Endothelial cell (in vitro differentiated cells): Measurements from ENCODE around the gene P2RX2. TPM values are rescaled to one million over a fixed set of nuclear protein-coding genes. Genes with fewer than 3 reads are reported as not detected.

Experiments
- DNase-seq: peaks from one replicate; pipeline ENCODE4 v3.0.0; 2021; ENCODE audit warnings: low spot score
- H3K27ac Mint-ChIP-seq: one replicate; pipeline ENCODE4 v1.8.0; 2021; ENCODE audit warnings: mixed read lengths, inconsistent platforms; ENCODE audit not compliant: unreplicated experiment
- H3K27me3 Mint-ChIP-seq: one replicate; pipeline ENCODE4 v1.8.0; 2021; ENCODE audit warnings: mild to moderate bottlenecking, moderate library complexity, mixed read lengths, inconsistent platforms; ENCODE audit not compliant: unreplicated experiment
- H3K36me3 Mint-ChIP-seq: one replicate; pipeline ENCODE4 v1.8.0; 2021; ENCODE audit warnings: mild to moderate bottlenecking, low read depth, mixed read lengths, inconsistent platforms; ENCODE audit not compliant: unreplicated experiment
- H3K4me1 Mint-ChIP-seq: one replicate; pipeline ENCODE4 v1.8.0; 2021; ENCODE audit warnings: mild to moderate bottlenecking, mixed read lengths, inconsistent platforms; ENCODE audit not compliant: unreplicated experiment
- H3K4me3 Mint-ChIP-seq: one replicate; pipeline ENCODE4 v1.8.0; 2021; ENCODE audit warnings: mild to moderate bottlenecking, mixed read lengths, inconsistent platforms; ENCODE audit not compliant: unreplicated experiment
- H3K9me3 Mint-ChIP-seq: one replicate; pipeline ENCODE4 v1.8.0; 2021; ENCODE audit warnings: mixed read lengths, inconsistent platforms; ENCODE audit not compliant: unreplicated experiment
- CTCF ChIP-seq: fragments of 200-600 bp; sonication (generic); IDR thresholded peaks from one replicate; pipeline ENCODE4 v1.5.0; 2021; ENCODE audit warnings: antibody characterized with exemption; ENCODE audit not compliant: unreplicated experiment
- microRNA-seq: library from miRNA; unstranded; fragments of <30 nt; microRNA quantifications from one replicate; pipeline ENCODE4, GENCODE V29; 2020; ENCODE audit not compliant: unreplicated experiment
- total RNA-seq: library from RNA; stranded (reverse); fragmentation: NEBNext Ultra II Directional; extraction: Animal tissue kit (Norgen Biotek cat#: 25700); gene quantifications from one replicate; pipeline ENCODE4 v1.2.1, GENCODE V29; 2021; ENCODE audit not compliant: unreplicated experiment

P2RX2 gene
- total RNA-seq, 1 donor from 2014 or later: not detected

- TF ChIP-seq CTCF: no peak
- no peak for DNase-seq
- Mint-ChIP-seq H3K27ac (no peak overlapping the region), H3K4me3 (peak overlapping the region; percentile 42), H3K4me1 (peaks cover 25% of the 10 kb centered on the region), H3K27me3 (peaks cover 3% of the 10 kb centered on the region), H3K9me3 (no peaks in the 10 kb centered on the region), H3K36me3 (peaks cover 48% of the 10 kb centered on the region)
These were observed 50.7 kb downstream of the P2RX2 start for GRCh38 chr12:132669166-132669879.

Small RNAs within 50 kb of the gene (microRNA-seq; reads per million reads assigned to microRNA genes)
- 1.1 reads per million, percentile 14 among the genes with 10 or more reads in this experiment for gene MIR6763

Other genes with a start within 250 kb of the P2RX2 start
- gene FBRSL1, start 128.6 kb upstream of the P2RX2 start, total RNA-seq: 38.4 TPM
- not detected for gene LRCOL1, start 8.2 kb upstream of the P2RX2 start, total RNA-seq
- 137 TPM for gene POLE, start 68.6 kb downstream of the P2RX2 start, total RNA-seq
- gene PXMP2, start 68.8 kb downstream of the P2RX2 start, total RNA-seq: 18.6 TPM
- gene PGAM5, start 92.1 kb downstream of the P2RX2 start, total RNA-seq: 43.9 TPM
- gene ANKLE2, start 143.1 kb downstream of the P2RX2 start, total RNA-seq: 96.2 TPM
- gene GOLGA3, start 210.1 kb downstream of the P2RX2 start, total RNA-seq: 44.3 TPM